KG1 (cell line): ENCODE measurements around the gene BICDL2.
A peak's percentile ranks its signal among the peaks of the same experiment; 100 is the strongest.
"Not testable (repeated sequence)": the region's sequence is repeated elsewhere in the genome, so short reads cannot be mapped to it uniquely, and the experiment has no call there.

Experiments used
- DNase-seq: peaks from one replicate; lab custom pipeline; 2025; lab: John Stamatoyannopoulos, UW

Gene BICDL2

GRCh38 chr16:3036726-3037315 lies at the start of gene BICDL2:
TSS of gene BICDL2 (minus strand) at chr16:3036944. CDS start at chr16:3035496, 1,448 bp downstream.
- no peak for DNase-seq

- DNase-seq: no peak
Measured at GRCh38 chr16:3085868-3086595, 49.3 kb upstream of the BICDL2 start.

GRCh38 chr16:3084969-3085670 lies 48.4 kb upstream of the BICDL2 start:
- no peak for DNase-seq

GRCh38 chr16:3084491-3084890 lies 47.7 kb upstream of the BICDL2 start:
- DNase-seq: no peak

GRCh38 chr16:3083408-3083807 lies 46.7 kb upstream of the BICDL2 start:
- DNase-seq: not testable (repeated sequence)

GRCh38 chr16:3081957-3082356 lies 45.2 kb upstream of the BICDL2 start:
- DNase-seq: not testable (repeated sequence)

- DNase-seq: no peak
Measured at GRCh38 chr16:3080024-3080423, 43.3 kb upstream of the BICDL2 start.

- DNase-seq: no peak
Measured at GRCh38 chr16:3076577-3076976, 39.8 kb upstream of the BICDL2 start.

GRCh38 chr16:3075946-3076345 lies 39.2 kb upstream of the BICDL2 start:
- not testable (repeated sequence) for DNase-seq

GRCh38 chr16:3075523-3075915 lies 38.8 kb upstream of the BICDL2 start:
- no peak for DNase-seq

GRCh38 chr16:3074860-3075522 lies 38.2 kb upstream of the BICDL2 start:
- peak; percentile 68 for DNase-seq

- no peak for DNase-seq
Measured at GRCh38 chr16:3073448-3073847, 36.7 kb upstream of the BICDL2 start.

GRCh38 chr16:3072576-3073263 lies 36.0 kb upstream of the BICDL2 start:
- not testable (repeated sequence) for DNase-seq

- DNase-seq: not testable (repeated sequence)
Measured at GRCh38 chr16:3072148-3072547, 35.4 kb upstream of the BICDL2 start.

- DNase-seq: no peak
Measured at GRCh38 chr16:3071655-3072054, 34.9 kb upstream of the BICDL2 start.

GRCh38 chr16:3070608-3071111 lies 33.9 kb upstream of the BICDL2 start:
- DNase-seq: no peak

GRCh38 chr16:3069146-3069545 lies 32.4 kb upstream of the BICDL2 start:
- DNase-seq: not testable (repeated sequence)

- no peak for DNase-seq
Measured at GRCh38 chr16:3068487-3068886, 31.7 kb upstream of the BICDL2 start.

GRCh38 chr16:3066440-3066748 lies 29.6 kb upstream of the BICDL2 start:
- DNase-seq: no peak

- no peak for DNase-seq
Measured at GRCh38 chr16:3065742-3066439, 29.1 kb upstream of the BICDL2 start.

GRCh38 chr16:3065069-3065741 lies 28.5 kb upstream of the BICDL2 start, which contains the start of gene IL32:
TSS of gene IL32 (plus strand) at chr16:3065640. CDS start at chr16:3065812, 172 bp downstream.
- no peak for DNase-seq
